ENCODE results near the gene TRIM71. TPM values are rescaled to one million over a fixed set of nuclear protein-coding genes. Genes with fewer than 3 reads are reported as not detected.
A peak's percentile ranks its signal among the peaks of the same experiment; 100 is the strongest.

The TRIM71 gene
- total RNA-seq, 1 donor from 2014 or later: 117 TPM

- peaks cover 21% of the 10 kb centered on the region for H3K9me3 Mint-ChIP-seq (ENCODE audit: unreplicated experiment)
Observed at GRCh38 chr3:32873531-32874130, 55.8 kb downstream of the TRIM71 start.

GRCh38 chr3:32876920-32877319 lies 59.1 kb downstream of the TRIM71 start:
- Mint-ChIP-seq H3K4me1 (ENCODE audit: low read depth, unreplicated experiment) (peaks cover 21% of the 10 kb centered on the region), H3K4me3 (ENCODE audit: unreplicated experiment) (no peak overlapping the region), H3K27me3 (ENCODE audit: unreplicated experiment) (peaks cover 12% of the 10 kb centered on the region), H3K27ac (ENCODE audit: unreplicated experiment) (no peak overlapping the region), H3K9me3 (ENCODE audit: unreplicated experiment) (peaks cover 19% of the 10 kb centered on the region), H3K36me3 (ENCODE audit: unreplicated experiment) (no peaks in the 10 kb centered on the region)
- DNase-seq: no peak
- TF ChIP-seq CTCF (IDR thresholded peaks at IDR 0.05; ENCODE audit: partially characterized antibody, unreplicated experiment): no peak

More at GRCh38 chr3:32873531-32874130, 55.8 kb downstream of the TRIM71 start:
- Mint-ChIP-seq H3K36me3 (ENCODE audit: unreplicated experiment) (no peaks in the 10 kb centered on the region), H3K27ac (ENCODE audit: unreplicated experiment) (peak overlapping the region; percentile 59), H3K27me3 (ENCODE audit: unreplicated experiment) (peaks cover 11% of the 10 kb centered on the region), H3K4me1 (ENCODE audit: low read depth, unreplicated experiment) (peaks cover 38% of the 10 kb centered on the region), H3K4me3 (ENCODE audit: unreplicated experiment) (no peak overlapping the region)
- DNase-seq: no peak
- TF ChIP-seq CTCF (IDR thresholded peaks at IDR 0.05; ENCODE audit: partially characterized antibody, unreplicated experiment): no peak

- H3K4me1 Mint-ChIP-seq (ENCODE audit: low read depth, unreplicated experiment): peaks cover 16% of the 10 kb centered on the region
- DNase-seq: no peak
- peaks cover 16% of the 10 kb centered on the region for H3K9me3 Mint-ChIP-seq (ENCODE audit: unreplicated experiment)
- H3K27ac Mint-ChIP-seq (ENCODE audit: unreplicated experiment): no peak overlapping the region
- peaks cover 10% of the 10 kb centered on the region for H3K27me3 Mint-ChIP-seq (ENCODE audit: unreplicated experiment)
- H3K36me3 Mint-ChIP-seq (ENCODE audit: unreplicated experiment): no peaks in the 10 kb centered on the region
- H3K4me3 Mint-ChIP-seq (ENCODE audit: unreplicated experiment): no peak overlapping the region
- TF ChIP-seq CTCF (IDR thresholded peaks at IDR 0.05; ENCODE audit: partially characterized antibody, unreplicated experiment): no peak
Observed at GRCh38 chr3:32877598-32877997, 59.8 kb downstream of the TRIM71 start.

GRCh38 chr3:32880225-32880624 lies 62.4 kb downstream of the TRIM71 start:
- Mint-ChIP-seq H3K4me1 (ENCODE audit: low read depth, unreplicated experiment) (peaks cover 30% of the 10 kb centered on the region), H3K27ac (ENCODE audit: unreplicated experiment) (no peak overlapping the region), H3K36me3 (ENCODE audit: unreplicated experiment) (no peaks in the 10 kb centered on the region), H3K4me3 (ENCODE audit: unreplicated experiment) (no peak overlapping the region), H3K9me3 (ENCODE audit: unreplicated experiment) (peaks cover 11% of the 10 kb centered on the region), H3K27me3 (ENCODE audit: unreplicated experiment) (peaks cover 10% of the 10 kb centered on the region)
- DNase-seq: no peak
- TF ChIP-seq CTCF (IDR thresholded peaks at IDR 0.05; ENCODE audit: partially characterized antibody, unreplicated experiment): no peak

GRCh38 chr3:32881624-32882023 lies 63.8 kb downstream of the TRIM71 start:
- Mint-ChIP-seq H3K27ac (ENCODE audit: unreplicated experiment) (peak overlapping the region; percentile 23), H3K9me3 (ENCODE audit: unreplicated experiment) (peaks cover 16% of the 10 kb centered on the region), H3K36me3 (ENCODE audit: unreplicated experiment) (peaks cover 4% of the 10 kb centered on the region), H3K27me3 (ENCODE audit: unreplicated experiment) (peaks cover 14% of the 10 kb centered on the region), H3K4me3 (ENCODE audit: unreplicated experiment) (no peak overlapping the region), H3K4me1 (ENCODE audit: low read depth, unreplicated experiment) (peaks cover 37% of the 10 kb centered on the region)
- no peak for DNase-seq
- no peak for TF ChIP-seq CTCF (IDR thresholded peaks at IDR 0.05; ENCODE audit: partially characterized antibody, unreplicated experiment)
